Hematopoietic multipotent progenitor cell treated with erythropoietin and hydrocortisone succinate and interleukin-3 and kit ligand, for 8 days (in vitro differentiated cells): ENCODE measurements around the gene CRACR2B.

Experiments used
- DNase-seq: peaks from one replicate; pipeline ENCODE4 v3.0.0-alpha.2; 2015

The CRACR2B gene

GRCh38 chr11:839875-840617 is 12.3 kb downstream of the CRACR2B start:
- no peak for DNase-seq

GRCh38 chr11:841981-842369 is 14.3 kb downstream of the CRACR2B start:
- peak; percentile 38 for DNase-seq

- peak; percentile 88 for DNase-seq
These were observed 14.8 kb downstream of the CRACR2B start, which contains the start of the genes POLR2L and TSPAN4 for GRCh38 chr11:842370-843002. POLR2L (minus strand) TSS chr11:842529; CDS start chr11:842508, 21 bp downstream. TSPAN4 (plus strand) TSS chr11:842852; CDS start chr11:850305, 7,453 bp downstream.

GRCh38 chr11:843086-843734 is 15.5 kb downstream of the CRACR2B start:
- DNase-seq = peak; percentile 8

GRCh38 chr11:843818-844692 is 16.3 kb downstream of the CRACR2B start:
- peak; percentile 40 for DNase-seq

- DNase-seq = peak; percentile 93
These were observed 17.2 kb downstream of the CRACR2B start for GRCh38 chr11:844693-845644.

- peak; percentile 74 for DNase-seq
These were observed 18.3 kb downstream of the CRACR2B start for GRCh38 chr11:845872-846495.

- DNase-seq = no peak
These were observed 18.9 kb downstream of the CRACR2B start for GRCh38 chr11:846496-847098.

- no peak for DNase-seq
These were observed 20.2 kb downstream of the CRACR2B start for GRCh38 chr11:847876-848275.

GRCh38 chr11:848380-848931 is 20.7 kb downstream of the CRACR2B start:
- DNase-seq = peak; percentile 58

GRCh38 chr11:849104-849824 is 21.5 kb downstream of the CRACR2B start:
- no peak for DNase-seq

- DNase-seq = no peak
These were observed 22.4 kb downstream of the CRACR2B start for GRCh38 chr11:849951-850774.

GRCh38 chr11:850775-851763 is 23.4 kb downstream of the CRACR2B start:
- DNase-seq = peak; percentile 46

GRCh38 chr11:852762-853161 is 25.0 kb downstream of the CRACR2B start:
- DNase-seq = no peak

- DNase-seq = no peak
These were observed 26.1 kb downstream of the CRACR2B start for GRCh38 chr11:853682-854448.

GRCh38 chr11:854601-855329 is 27.0 kb downstream of the CRACR2B start:
- no peak for DNase-seq
